GM12878 (cell line): ENCODE results near the gene SLC22A23. TPM values are rescaled to one million over a fixed set of nuclear protein-coding genes. Genes with fewer than 3 reads are reported as not detected.

Source experiments
- ATAC-seq: fragments of 200-7000 bp; cut with Tn5 transposase; 3 replicates; pipeline ENCODE4 v1.9.1; 2020; ENCODE audit warnings: mild to moderate bottlenecking, moderate library complexity
- BruUV-seq: library from RNA; stranded (reverse); fragments of 400-500 nt; replicated peaks from 2 replicates; lab custom pipeline; 2021; lab: Mats Ljungman, UMichigan
- CTCF ChIA-PET: fragments of 300-600 bp; sonication (Branson Sonifier 250); formaldehyde crosslinking; extraction: SDS; loops from one replicate; lab custom pipeline; 2021; ENCODE audit warnings: inconsistent platforms; lab: Yijun Ruan, JAX
- POLR2A ChIA-PET: fragments of 350-600 bp; formaldehyde crosslinking; extraction: SDS; loops from one replicate; lab custom pipeline; 2021; ENCODE audit warnings: inconsistent platforms; lab: Charles Lee
- RAD21 ChIA-PET: fragments of 300-600 bp; sonication (Branson Sonifier 250); formaldehyde crosslinking; loops from one replicate; lab custom pipeline; 2023; ENCODE audit warnings: antibody characterized with exemption; ENCODE audit not compliant: unreplicated experiment; lab: Charles Lee
- SMC1A ChIA-PET: fragments of 300-600 bp; sonication (Branson Sonifier 250); formaldehyde crosslinking; loops from one replicate; lab custom pipeline; 2023; ENCODE audit not compliant: unreplicated experiment, uncharacterized antibody; lab: Charles Lee
- DNase-seq: peaks from one replicate; pipeline ENCODE4 v3.0.0-alpha.2; 2011; ENCODE audit warnings: low read depth, low spot score
- FAIRE-seq: peaks from 3 replicates; lab custom pipeline; 2011; peaks lifted over from hg19 to GRCh38; lab: Jason Lieb, UNC
- H2AFZ ChIP-seq: 2 replicates; pipeline ENCODE4 v1.6.0; 2011; ENCODE audit warnings: low read depth, low read length, control low read depth; ENCODE audit not compliant: control insufficient read depth
- H3K27ac ChIP-seq: 2 replicates; pipeline ENCODE4 v1.5.1; 2011; ENCODE audit warnings: control low read depth; ENCODE audit not compliant: control insufficient read depth, insufficient read depth
- H3K27me3 ChIP-seq, 2 experiments: replicated peaks in 1 of 2; 2 replicates each; pipeline versions ENCODE4 v1.6.0 to v1.6.1; 2011; ENCODE audit warnings: low read length in 1 of 2; ENCODE audit not compliant: control insufficient read depth in 2 of 2, insufficient read depth in 2 of 2
- H3K36me3 ChIP-seq, 2 experiments: 2 replicates each; pipeline ENCODE4 v1.5.1; 2011; ENCODE audit warnings: low read length in 1 of 2; ENCODE audit not compliant: control insufficient read depth in 2 of 2, insufficient read depth in 2 of 2
- H3K4me1 ChIP-seq: 2 replicates; pipeline ENCODE4 v1.6.1; 2011; ENCODE audit warnings: mild to moderate bottlenecking, low read length, moderate library complexity, mixed read lengths; ENCODE audit not compliant: control insufficient read depth, insufficient read depth
- H3K4me2 ChIP-seq: 2 replicates; pipeline ENCODE4 v1.6.0; 2011; ENCODE audit warnings: control low read depth; ENCODE audit not compliant: control insufficient read depth, insufficient read depth
- H3K4me3 ChIP-seq: fragments of 200-600 bp; sonication (generic); 2 replicates; pipeline ENCODE4 v1.5.1; 2016
- H3K79me2 ChIP-seq: 2 replicates; pipeline ENCODE4 v1.6.0; 2011; ENCODE audit warnings: low read length; ENCODE audit not compliant: control insufficient read depth, insufficient read depth
- H3K9ac ChIP-seq: 2 replicates; pipeline ENCODE4 v1.8.0; 2011; ENCODE audit warnings: low read length, control low read depth, mixed read lengths; ENCODE audit not compliant: control insufficient read depth, insufficient read depth
- H3K9me3 ChIP-seq: replicated peaks from 3 replicates; pipeline ENCODE4 v1.5.1; 2011; ENCODE audit warnings: mild to moderate bottlenecking, low read length; ENCODE audit not compliant: control insufficient read depth, insufficient read depth
- H4K20me1 ChIP-seq: 2 replicates; pipeline ENCODE4 v1.6.0; 2011; ENCODE audit not compliant: control insufficient read depth, insufficient read depth
- CHD1 ChIP-seq: IDR thresholded peaks from 2 replicates; pipeline ENCODE4 v1.6.1; 2012; ENCODE audit warnings: low read depth, low read length, improper control_type of control experiment
- DPF2 ChIP-seq: fragments of 450-650 bp; IDR thresholded peaks from 2 replicates; pipeline ENCODE4 v1.6.1; 2017; ENCODE audit warnings: mild to moderate bottlenecking
- EGR1 ChIP-seq, 2 experiments: IDR thresholded peaks; 1 replicate in 1 of 2; 2 replicates in 1 of 2; pipeline ENCODE4 v1.6.1; 2011 to 2012; ENCODE audit warnings: low read depth in 2 of 2, low read length in 2 of 2, borderline replicate concordance in 1 of 2, mild to moderate bottlenecking in 1 of 2, moderate library complexity in 1 of 2
- GATAD2B ChIP-seq: fragments of 450-650 bp; conservative IDR thresholded peaks from 2 replicates; pipeline ENCODE4 v1.6.1; 2017; ENCODE audit warnings: low read depth, mild to moderate bottlenecking, moderate library complexity
- MEF2A ChIP-seq: IDR thresholded peaks from 2 replicates; pipeline ENCODE4 v1.6.1; 2011; ENCODE audit warnings: low read depth, mild to moderate bottlenecking, low read length, moderate library complexity; ENCODE audit not compliant: insufficient read depth
- PRDM15 ChIP-seq: fragments of 450-650 bp; formaldehyde crosslinking; IDR thresholded peaks from 2 replicates; pipeline ENCODE4 v1.4.0; 2020; ENCODE audit warnings: mild to moderate bottlenecking, moderate library complexity
- RUNX3 ChIP-seq: IDR thresholded peaks from 2 replicates; pipeline ENCODE4 v1.6.1; 2012; ENCODE audit warnings: low read length, inconsistent platforms
- SPI1 ChIP-seq: IDR thresholded peaks from 2 replicates; pipeline ENCODE4 v1.6.1; 2011; ENCODE audit warnings: low read depth, mild to moderate bottlenecking, low read length, moderate library complexity, borderline replicate concordance; ENCODE audit not compliant: insufficient read depth
- YY1 ChIP-seq: IDR thresholded peaks from 2 replicates; pipeline ENCODE4 v1.6.1; 2011; ENCODE audit warnings: low read depth, mild to moderate bottlenecking, low read length
- WGBS: methylation state at CpG from one replicate; pipeline ENCODE4 v1.1.6; 2016; ENCODE audit warnings: low lambda C conversion rate; ENCODE audit not compliant: insufficient replicate concordance, insufficient coverage; ENCODE audit errors: missing lambda C conversion rate; 5-methylcytosine and 5-hydroxymethylcytosine counted together
- in situ Hi-C: fragments of 300-500 bp; cut with MboI; formaldehyde crosslinking; loops from 9 replicates; pipeline ENCODE4 v1.14.3; 2018; ENCODE audit warnings: mixed read lengths
- intact Hi-C: fragments of 100-400 bp; cut with micrococcal nuclease; formaldehyde crosslinking; loops from one replicate; pipeline ENCODE4 v1.14.2; 2022; ENCODE audit not compliant: unreplicated experiment
- polyA plus RNA-seq, 11 experiments: library from polyadenylated mRNA; depleted of rRNA in 4 of 11; unstranded in 6 of 11; stranded (reverse) in 5 of 11; fragments of >200 nt; fragmentation: Nextera tagmentation in 4 of 11; fragmentation: Illumina TruSeq in 1 of 11; extraction: Ambion mirVana in 4 of 11; extraction: Trizol in 1 of 11; gene quantifications; 1 replicate in 1 of 11; 2 replicates in 10 of 11; pipeline versions ENCODE4 v1.2.1 to v1.2.3, GENCODE V29; 2011 to 2016; ENCODE audit warnings: inconsistent platforms in 2 of 11, missing spikeins in 2 of 11, low read depth in 1 of 11
- total RNA-seq, 4 experiments: library from RNA; depleted of rRNA in 3 of 4; stranded (reverse); fragments of >200 nt in 3 of 4; fragmentation: Illumina TruSeq in 1 of 4; extraction: Trizol in 1 of 4; gene quantifications; 2 replicates each; pipeline versions ENCODE4 v1.2.1 to v1.2.3, GENCODE V29; 2013 to 2021

Gene SLC22A23
- total and polyA plus RNA-seq, 10 of the 15 experiments (the other 5 are each of a cell fraction or from before 2014, with no cell fraction given), result 0.20 to 2.4 (median 0.74) TPM

- ChIA-PET POLR2A (interaction anchor here (1.1 kb wide), 1 partner anchor 10 kb away, joined by 3 read pairs; no protein-coding TSS in a partner anchor), CTCF (interaction anchor here (0.6 to 4.2 kb wide), 5 partner anchors 13 to 180 kb away, joined by 3 to 26 read pairs (median 4); partner anchors contain the start of gene PSMG4), RAD21 (no interaction called here), SMC1A (interaction anchor here (0.6 kb wide), 2 partner anchors 9 to 453 kb away, joined by 3 read pairs; no protein-coding TSS in a partner anchor)
- H3K9me3 ChIP-seq, result no peaks in the 10 kb centered on the region
- H3K4me1 ChIP-seq, result no peaks in the 10 kb centered on the region
- in situ Hi-C loops (loop anchor here (5.0 kb wide), 1 partner anchor 255 kb away; no protein-coding TSS in a partner anchor), intact Hi-C loops (no loop called here)
- FAIRE-seq (no peak), DNase-seq (no peak), ATAC-seq (no peak)
- H3K27ac ChIP-seq, result no peak overlapping the region
- no TSS peak for BruUV-seq
- no peak overlapping the region for H3K4me2 ChIP-seq
- H2AFZ ChIP-seq, result no peak overlapping the region
- TF ChIP-seq EGR1 (IDR thresholded peaks at IDR 0.05; ENCODE audit: borderline replicate concordance in 1 of 2, low read depth in 2 of 2, low read length in 2 of 2), result no peak
- no peak for TF ChIP-seq YY1
- no peak for TF ChIP-seq GATAD2B
- no peak for TF ChIP-seq PRDM15 (CRISPR knock-in tag)
- TF ChIP-seq RUNX3, result no peak
- no peak for TF ChIP-seq MEF2A
- no peak for TF ChIP-seq DPF2
- TF ChIP-seq CHD1, result no peak
- no peak for TF ChIP-seq SPI1
- 44% methylated on average over 36 of the region's 36 CpGs for WGBS
- H3K79me2 ChIP-seq, result no peaks in the 10 kb centered on the region
- no peak overlapping the region for H3K4me3 ChIP-seq
- H4K20me1 ChIP-seq, result no peaks in the 10 kb centered on the region
- peaks cover 0 to 6% of the 10 kb centered on the region in 2 experiments; a peak in 3 of 4 replicates for H3K27me3 ChIP-seq
- no peaks in the 10 kb centered on the region for H3K36me3 ChIP-seq
- no peak overlapping the region for H3K9ac ChIP-seq
These were observed 209.3 kb downstream of the SLC22A23 start for GRCh38 chr6:3247255-3248146.
